ENCODE measurements around the gene MYOCOS. TPM values are rescaled to one million over a fixed set of nuclear protein-coding genes. Genes with fewer than 3 reads are reported as not detected.

Gene MYOCOS
- total RNA-seq, 1 experiment from 2014 or later = 0.41 TPM

DNA sequence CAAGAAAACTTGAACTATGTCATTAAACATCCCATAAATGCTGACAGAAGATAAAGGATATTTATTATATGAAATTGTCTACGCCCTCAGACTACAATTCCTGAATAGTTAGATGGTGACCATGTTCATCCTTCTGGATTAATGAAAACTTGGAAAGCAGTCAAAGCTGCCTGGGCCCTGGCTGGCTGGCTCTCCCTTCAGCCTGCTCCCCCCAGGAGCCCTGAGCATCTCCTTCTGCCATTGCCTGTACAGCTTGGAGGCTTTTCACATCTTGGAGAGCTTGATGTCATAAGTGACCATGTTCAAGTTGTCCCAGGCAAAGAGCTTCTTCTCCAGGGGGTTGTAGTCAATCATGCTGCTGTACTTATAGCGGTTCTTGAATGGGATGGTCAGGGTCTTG is 13.6 kb downstream of the MYOCOS start:
- intact Hi-C loops (cut with micrococcal nuclease; ENCODE audit: unreplicated experiment) = no loop called here
- Histone ChIP-seq H3K36me3 (ENCODE audit: insufficient read depth, low read length, poor library complexity, severe bottlenecking) (no peaks in the 10 kb centered on the region), H3K27me3 (replicated peaks; ENCODE audit: insufficient read depth, low read depth, low read length, poor library complexity) (no peaks in the 10 kb centered on the region), H3K4me3 (ENCODE audit: low read depth, low read length, poor library complexity, severe bottlenecking) (no peak overlapping the region), H3K4me1 (ENCODE audit: insufficient read depth, low read length, poor library complexity, severe bottlenecking) (no peaks in the 10 kb centered on the region), H3K27ac (ENCODE audit: low read depth, low read length, poor library complexity, severe bottlenecking) (no peak overlapping the region), H3K9me3 (ENCODE audit: low read depth, low read length, poor library complexity, severe bottlenecking) (no peaks in the 10 kb centered on the region)
- DNase-seq (ENCODE audit: low spot score) = no peak
- POLR2A ChIA-PET (ENCODE audit: low non-redundant PET) = no interaction called here
- TF ChIP-seq, protein P1, sequence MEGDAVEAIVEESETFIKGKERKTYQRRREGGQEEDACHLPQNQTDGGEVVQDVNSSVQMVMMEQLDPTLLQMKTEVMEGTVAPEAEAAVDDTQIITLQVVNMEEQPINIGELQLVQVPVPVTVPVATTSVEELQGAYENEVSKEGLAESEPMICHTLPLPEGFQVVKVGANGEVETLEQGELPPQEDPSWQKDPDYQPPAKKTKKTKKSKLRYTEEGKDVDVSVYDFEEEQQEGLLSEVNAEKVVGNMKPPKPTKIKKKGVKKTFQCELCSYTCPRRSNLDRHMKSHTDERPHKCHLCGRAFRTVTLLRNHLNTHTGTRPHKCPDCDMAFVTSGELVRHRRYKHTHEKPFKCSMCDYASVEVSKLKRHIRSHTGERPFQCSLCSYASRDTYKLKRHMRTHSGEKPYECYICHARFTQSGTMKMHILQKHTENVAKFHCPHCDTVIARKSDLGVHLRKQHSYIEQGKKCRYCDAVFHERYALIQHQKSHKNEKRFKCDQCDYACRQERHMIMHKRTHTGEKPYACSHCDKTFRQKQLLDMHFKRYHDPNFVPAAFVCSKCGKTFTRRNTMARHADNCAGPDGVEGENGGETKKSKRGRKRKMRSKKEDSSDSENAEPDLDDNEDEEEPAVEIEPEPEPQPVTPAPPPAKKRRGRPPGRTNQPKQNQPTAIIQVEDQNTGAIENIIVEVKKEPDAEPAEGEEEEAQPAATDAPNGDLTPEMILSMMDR (conservative IDR thresholded peaks at IDR 0.05; ENCODE audit: low read depth, low read length) = no peak
- no peak for TF ChIP-seq EZH2 (IDR thresholded peaks at IDR 0.05; ENCODE audit: borderline replicate concordance, low read depth, low read length, poor library complexity, severe bottlenecking)
- no TSS peak for BruUV-seq (replicated peaks)
- CTCF ChIA-PET = interaction anchor here (0.5 kb wide), 1 partner anchor 13 kb away, joined by 13 read pairs; no protein-coding TSS in a partner anchor

DNA sequence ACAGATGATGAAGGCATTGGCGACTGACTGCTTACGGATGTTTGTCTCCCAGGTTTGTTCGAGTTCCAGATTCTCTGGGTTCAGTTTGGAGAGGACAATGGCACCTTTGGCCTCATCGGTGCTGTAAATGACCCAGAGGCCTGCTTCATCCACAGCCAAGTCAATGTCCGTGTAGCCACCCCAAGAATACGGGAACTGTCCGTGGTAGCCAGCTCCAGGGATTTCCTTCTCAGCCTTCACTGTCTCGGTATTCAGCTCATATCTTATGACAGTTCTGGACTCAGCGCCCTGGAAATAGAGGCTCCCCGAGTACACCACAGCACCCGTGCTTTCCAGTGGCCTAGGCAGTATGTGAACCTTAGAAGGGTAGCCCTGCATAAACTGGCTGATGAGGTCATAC is 14.1 kb downstream of the MYOCOS start:
- CTCF ChIA-PET = no interaction called here
- TF ChIP-seq, protein P1 (conservative IDR thresholded peaks at IDR 0.05; ENCODE audit: low read depth, low read length) = no peak
- no peak for TF ChIP-seq EZH2 (IDR thresholded peaks at IDR 0.05; ENCODE audit: borderline replicate concordance, low read depth, low read length, poor library complexity, severe bottlenecking)
- Histone ChIP-seq H3K27me3 (replicated peaks; ENCODE audit: insufficient read depth, low read depth, low read length, poor library complexity) (no peaks in the 10 kb centered on the region), H3K27ac (ENCODE audit: low read depth, low read length, poor library complexity, severe bottlenecking) (no peak overlapping the region), H3K4me3 (ENCODE audit: low read depth, low read length, poor library complexity, severe bottlenecking) (no peak overlapping the region), H3K9me3 (ENCODE audit: low read depth, low read length, poor library complexity, severe bottlenecking) (no peaks in the 10 kb centered on the region), H3K36me3 (ENCODE audit: insufficient read depth, low read length, poor library complexity, severe bottlenecking) (no peaks in the 10 kb centered on the region), H3K4me1 (ENCODE audit: insufficient read depth, low read length, poor library complexity, severe bottlenecking) (no peaks in the 10 kb centered on the region)
- no TSS peak for BruUV-seq (replicated peaks)
- DNase-seq (ENCODE audit: low spot score) = no peak
- intact Hi-C loops (cut with micrococcal nuclease; ENCODE audit: unreplicated experiment) = no loop called here
- POLR2A ChIA-PET (ENCODE audit: low non-redundant PET) = no interaction called here

DNA sequence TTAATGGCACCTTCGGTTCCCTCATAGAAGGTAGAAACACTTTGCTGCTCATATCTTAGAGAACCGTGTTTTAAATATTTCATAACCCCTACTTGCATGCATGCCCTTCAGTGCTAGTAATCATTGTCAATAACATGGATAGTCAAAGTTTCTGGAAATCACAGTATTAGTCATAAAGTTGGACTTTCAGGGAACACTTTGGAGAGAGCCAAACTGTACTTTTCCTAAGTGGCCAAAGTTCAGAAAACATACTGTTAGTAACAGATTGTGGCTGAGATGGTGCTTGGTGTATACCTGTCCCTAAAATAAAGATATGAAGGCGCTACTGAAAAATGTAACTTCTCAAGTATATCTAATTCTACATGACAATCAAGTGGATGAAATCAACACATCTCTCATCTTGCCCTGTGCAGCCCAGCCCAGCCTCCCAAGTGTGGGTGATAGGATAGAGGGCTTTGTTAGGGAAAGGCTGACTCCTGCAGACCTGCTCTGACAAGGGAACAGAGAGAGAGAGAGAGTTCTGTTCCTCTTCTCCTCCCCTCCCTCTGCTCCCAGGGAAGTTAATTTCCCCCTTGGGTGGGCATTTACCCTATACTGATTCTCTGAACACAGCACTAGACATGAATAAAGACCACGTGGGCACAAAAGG is 16.0 kb downstream of the MYOCOS start:
- Histone ChIP-seq H3K36me3 (ENCODE audit: insufficient read depth, low read length, poor library complexity, severe bottlenecking) (no peaks in the 10 kb centered on the region), H3K4me1 (ENCODE audit: insufficient read depth, low read length, poor library complexity, severe bottlenecking) (no peaks in the 10 kb centered on the region), H3K27me3 (replicated peaks; ENCODE audit: insufficient read depth, low read depth, low read length, poor library complexity) (no peaks in the 10 kb centered on the region), H3K4me3 (ENCODE audit: low read depth, low read length, poor library complexity, severe bottlenecking) (no peak overlapping the region), H3K27ac (ENCODE audit: low read depth, low read length, poor library complexity, severe bottlenecking) (no peak overlapping the region), H3K9me3 (ENCODE audit: low read depth, low read length, poor library complexity, severe bottlenecking) (no peaks in the 10 kb centered on the region)
- POLR2A ChIA-PET (ENCODE audit: low non-redundant PET) = no interaction called here
- BruUV-seq (replicated peaks) = no TSS peak
- no peak for DNase-seq (ENCODE audit: low spot score)
- CTCF ChIA-PET = no interaction called here
- intact Hi-C loops (cut with micrococcal nuclease; ENCODE audit: unreplicated experiment) = no loop called here
- no peak for TF ChIP-seq EZH2 (IDR thresholded peaks at IDR 0.05; ENCODE audit: borderline replicate concordance, low read depth, low read length, poor library complexity, severe bottlenecking)
- TF ChIP-seq, protein P1 (conservative IDR thresholded peaks at IDR 0.05; ENCODE audit: low read depth, low read length) = no peak

Measured in A673 (cell line).